Measurements from ENCODE around the gene CIROP.

- TF ChIP-seq CTCF (IDR thresholded peaks at IDR 0.05; ENCODE audit: low read length) (no peak), EZH2 (IDR thresholded peaks at IDR 0.05; ENCODE audit: borderline replicate concordance, low read length) (no peak)
Measured at GRCh38 chr14:23062002-23062401, 42.8 kb downstream of the CIROP start.

Data from OCI-LY1 (cell line).